Right renal cortex interstitium (tissue), 3 donors: ENCODE results near the gene ANTXR1. TPM values are rescaled to one million over a fixed set of nuclear protein-coding genes. Genes with fewer than 3 reads are reported as not detected.
A peak's percentile ranks its signal among the peaks of the same experiment; 100 is the strongest.

ENCODE experiments used
- DNase-seq, 3 donors: peaks; one replicate each; pipeline ENCODE4 v3.0.0-alpha.2; 2013; ENCODE audit warnings: low read depth in 3 of 3, low spot score in 2 of 3
- polyA plus RNA-seq, 3 donors: library from polyadenylated mRNA; unstranded; fragments of 120-200 nt; gene quantifications; one replicate each; pipeline ENCODE4 v1.2.1, GENCODE V29; 2013; ENCODE audit not compliant: insufficient read length in 3 of 3

The ANTXR1 gene
- polyA plus RNA-seq, 3 donors: 79.0 to 90.0 (median 86.1) TPM

DNA sequence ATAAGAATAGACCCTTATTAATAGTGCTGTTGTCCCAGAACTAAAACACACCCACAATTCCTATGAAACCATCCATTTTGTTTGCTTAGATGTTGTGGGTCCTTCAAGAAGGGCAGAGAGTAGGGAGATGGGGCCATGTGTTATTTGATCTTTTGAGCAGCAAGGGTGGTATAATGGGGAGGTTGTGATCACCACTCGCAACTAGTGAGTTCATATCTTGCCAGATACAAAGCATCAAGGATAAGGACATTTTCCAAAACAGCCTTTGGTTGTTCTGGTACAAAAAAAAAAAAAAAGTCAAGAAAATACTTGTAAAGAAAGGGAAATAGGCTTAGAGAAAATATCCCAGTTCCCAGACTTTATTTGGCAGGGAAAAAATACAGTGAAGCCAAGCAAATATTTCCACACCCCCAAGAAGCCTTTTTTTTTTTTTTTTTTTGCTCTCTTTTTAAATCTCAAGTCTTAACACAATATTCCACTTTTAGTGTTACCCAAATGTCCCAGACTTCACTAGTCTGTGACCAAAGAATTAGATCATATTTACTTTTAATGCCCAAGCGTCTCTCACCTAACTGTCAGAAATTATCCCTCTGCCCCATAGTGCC lies 54.1 kb downstream of the ANTXR1 start:
- no peak for DNase-seq

- DNase-seq: no peak
Measured at GRCh38 chr2:69067866-69068265, 54.9 kb downstream of the ANTXR1 start.

DNA sequence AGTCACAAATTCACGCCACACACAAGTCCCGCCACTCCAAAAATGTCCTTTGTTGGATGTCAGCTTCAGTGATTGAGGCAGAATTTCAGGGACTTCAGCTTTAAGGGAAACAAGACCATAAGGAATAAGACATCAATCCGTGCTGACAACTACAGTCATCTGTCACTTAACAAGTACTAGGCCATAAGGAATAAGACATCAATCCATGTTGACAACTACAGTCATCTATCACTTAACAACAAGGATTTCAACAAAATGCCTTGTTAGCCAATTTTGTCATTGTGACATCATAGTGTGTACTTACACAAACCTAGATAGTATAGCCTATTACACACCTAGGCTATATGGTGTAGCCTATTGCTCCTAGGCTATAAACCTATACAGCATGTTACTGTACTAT lies 58.0 kb downstream of the ANTXR1 start:
- DNase-seq: no peak

DNA sequence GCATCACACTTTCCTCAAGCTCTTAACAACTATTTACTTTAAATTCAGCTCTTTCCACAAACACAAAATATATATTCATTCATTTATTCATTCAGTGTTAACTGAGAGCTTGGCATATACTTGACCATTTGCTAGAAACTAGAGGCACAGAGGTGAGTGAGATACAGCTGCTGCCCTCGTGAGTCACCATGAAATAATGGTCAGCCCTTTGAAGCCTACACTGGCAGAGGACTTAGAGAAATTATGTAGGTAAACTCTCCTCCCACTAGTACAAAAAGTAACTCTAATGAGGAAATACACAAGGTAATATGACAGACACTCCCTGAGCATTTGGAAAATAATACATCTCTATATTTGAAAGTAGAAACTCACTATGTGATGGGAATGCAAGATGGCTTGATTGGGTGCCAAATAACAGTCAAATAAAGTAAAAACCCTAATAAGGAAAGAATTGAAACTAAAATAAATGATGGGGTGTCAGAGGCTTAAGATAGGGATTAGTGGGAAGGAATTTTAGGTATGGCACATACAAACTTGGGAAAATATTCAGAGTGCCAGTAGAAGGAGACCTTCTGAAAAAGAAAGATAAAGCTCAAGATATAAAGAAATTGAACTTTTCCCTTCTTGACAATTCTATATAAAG lies 61.1 kb downstream of the ANTXR1 start:
- DNase-seq: no peak

DNA sequence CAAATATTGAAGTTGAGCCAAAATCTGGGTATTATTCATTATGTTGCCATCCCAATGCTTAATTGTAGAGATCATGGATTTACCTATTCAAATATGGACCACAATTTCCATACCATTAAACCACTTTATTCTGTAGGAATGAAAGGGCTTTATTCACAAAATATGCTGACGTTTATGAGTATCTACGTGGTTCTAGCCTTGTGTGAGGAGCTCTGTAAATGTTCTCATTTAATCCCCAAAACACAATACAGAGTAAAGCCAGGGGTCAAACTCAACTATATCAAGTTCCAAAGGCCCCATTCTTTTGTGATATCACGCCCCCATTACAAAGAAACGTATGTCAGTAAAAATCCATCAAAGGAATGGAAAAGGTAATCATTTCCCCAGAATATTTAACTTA lies 61.9 kb downstream of the ANTXR1 start:
- DNase-seq: no peak

- no peak for DNase-seq
Measured at GRCh38 chr2:69075486-69075885, 62.5 kb downstream of the ANTXR1 start.

GRCh38 chr2:69076601-69077000 lies 63.6 kb downstream of the ANTXR1 start:
- DNase-seq: no peak

- DNase-seq: no peak
Measured at GRCh38 chr2:69077252-69077950, 64.4 kb downstream of the ANTXR1 start.

DNA sequence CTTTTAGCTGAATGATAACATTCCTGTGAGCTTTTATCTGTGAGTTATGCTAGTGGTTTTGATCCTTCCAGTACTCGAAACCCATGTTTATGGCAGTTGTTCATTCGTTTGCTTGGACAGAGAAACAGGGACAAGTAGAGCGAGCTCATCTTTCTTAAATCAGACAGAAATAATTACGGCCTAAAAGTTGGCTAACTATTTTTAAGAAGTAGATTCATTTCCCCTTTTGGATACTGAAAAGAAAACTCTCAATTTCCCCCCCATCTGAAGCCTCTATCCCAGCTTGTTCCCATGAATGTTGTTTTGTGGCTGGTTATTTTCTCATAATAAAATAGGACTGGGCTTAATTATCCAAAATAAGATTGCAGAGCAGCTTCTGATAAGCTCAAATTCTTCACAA lies 67.1 kb downstream of the ANTXR1 start:
- DNase-seq: no peak

GRCh38 chr2:69081001-69081580 lies 68.1 kb downstream of the ANTXR1 start:
- no peak for DNase-seq

DNA sequence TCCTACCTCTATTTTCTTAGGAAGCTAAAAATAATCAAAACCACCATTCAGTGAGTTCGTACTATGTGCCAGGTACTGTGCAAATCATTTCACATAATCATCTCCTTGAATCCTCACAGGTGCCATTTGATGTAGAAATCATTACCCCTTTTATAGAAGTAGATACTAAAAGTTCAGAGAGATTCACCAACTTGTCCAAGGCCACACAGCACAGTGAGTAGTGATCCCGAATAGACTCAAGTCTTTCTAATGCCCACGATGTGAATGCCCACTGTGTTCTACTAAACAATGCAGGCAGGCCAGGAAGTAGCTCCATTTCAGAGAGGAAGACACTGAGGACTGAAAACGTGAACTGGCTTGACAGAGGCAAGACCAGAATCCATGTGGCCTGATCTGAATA lies 68.8 kb downstream of the ANTXR1 start:
- DNase-seq: no peak

DNA sequence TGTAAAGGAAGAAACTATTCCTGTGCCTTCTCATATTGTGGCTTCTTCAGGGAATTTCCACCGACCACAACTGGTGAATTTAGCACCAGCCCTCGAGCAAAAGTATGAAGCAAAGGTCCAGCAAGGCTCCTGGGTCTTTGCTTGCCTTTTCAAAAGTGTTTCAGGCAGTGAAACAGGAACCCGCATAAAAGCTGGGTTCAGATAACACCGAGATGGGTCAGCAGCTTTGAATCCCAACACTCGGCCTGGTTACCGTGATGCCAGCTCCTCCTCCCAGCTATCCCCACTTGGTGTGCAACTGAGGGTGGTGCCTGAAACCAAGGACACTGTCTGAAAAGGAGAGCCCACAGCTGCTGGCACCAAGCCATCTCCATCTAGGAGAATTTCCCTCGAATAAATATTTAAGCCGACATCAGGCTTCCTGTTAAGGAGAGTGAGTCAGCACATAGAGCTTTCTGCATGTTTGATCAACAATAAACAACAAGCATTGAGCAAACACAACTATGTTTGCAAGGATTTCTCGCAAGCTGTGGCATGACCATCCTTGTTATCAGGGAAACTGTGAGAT lies 69.5 kb downstream of the ANTXR1 start:
- peak in 2 of 3 donors; percentile 7 to 15 for DNase-seq

- DNase-seq: no peak
Measured at GRCh38 chr2:69083235-69083748, 70.3 kb downstream of the ANTXR1 start.

DNA sequence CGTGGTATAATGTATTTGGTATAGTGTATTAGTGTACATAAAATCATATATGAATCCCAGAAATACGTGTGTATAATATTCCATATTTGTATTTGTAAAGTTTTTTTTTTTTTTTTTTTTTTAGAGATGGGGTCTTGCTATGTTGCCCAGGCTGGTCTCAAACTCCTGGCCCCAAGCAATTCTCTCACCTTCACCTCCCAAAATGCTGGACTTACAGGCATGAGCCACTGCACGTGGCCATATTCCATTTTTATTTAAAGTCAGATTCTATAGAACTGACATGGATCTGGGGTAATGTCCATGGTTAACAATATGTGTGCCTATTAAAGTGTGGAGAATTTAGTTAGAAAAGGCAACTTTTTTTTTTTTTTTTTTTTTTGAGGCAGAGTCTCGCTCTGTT lies 71.5 kb downstream of the ANTXR1 start:
- DNase-seq: no peak

DNA sequence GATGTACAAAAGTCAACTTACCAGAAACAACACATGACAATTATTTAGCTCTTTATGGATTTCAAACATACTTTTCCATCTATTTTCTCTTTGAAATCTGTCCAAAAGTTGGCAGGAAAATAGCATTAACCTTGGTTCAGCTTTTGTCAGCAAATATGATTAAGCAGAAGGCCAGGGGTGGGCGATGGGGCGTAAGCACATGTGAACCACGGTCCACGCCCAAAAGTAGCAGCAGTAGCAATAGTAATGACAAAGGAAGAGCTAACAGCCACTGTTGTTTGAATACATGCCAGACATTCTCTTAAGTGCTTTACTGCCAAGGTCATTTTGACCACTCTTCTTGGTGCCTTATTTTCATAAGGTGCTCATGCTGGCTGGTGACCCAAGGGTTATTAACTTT lies 73.5 kb downstream of the ANTXR1 start:
- DNase-seq: no peak

DNA sequence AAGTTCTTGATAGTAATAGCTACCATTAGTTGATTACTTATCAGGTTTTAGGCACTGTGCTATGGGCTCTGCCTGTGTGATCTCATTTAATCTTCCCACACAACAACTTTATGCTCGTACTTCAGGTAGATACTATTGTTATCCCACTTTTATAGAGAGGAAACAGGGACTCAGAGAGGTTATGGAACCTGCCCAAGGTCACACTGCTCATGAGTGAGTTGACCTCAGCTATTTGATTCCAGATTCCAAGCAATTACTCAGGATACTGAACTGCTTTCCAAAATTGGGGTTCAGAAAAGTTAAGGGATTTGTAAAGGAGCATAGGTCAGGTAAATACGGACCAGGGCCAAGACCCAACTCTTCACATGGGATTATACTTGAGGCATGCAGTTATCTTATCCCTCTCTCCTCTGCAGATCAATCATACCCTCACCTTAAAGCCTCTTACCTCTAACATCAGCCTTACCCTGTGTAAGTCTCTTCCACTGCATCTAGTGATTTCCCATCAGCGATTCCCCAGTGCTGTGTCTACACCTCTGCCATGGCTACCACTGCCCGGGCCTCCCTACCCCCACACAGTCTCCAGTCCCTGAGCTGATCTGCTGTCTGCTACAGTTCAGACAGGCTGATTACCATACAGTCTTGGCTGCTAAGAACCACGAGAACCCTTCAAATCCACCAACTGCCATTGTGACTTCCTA lies 74.4 kb downstream of the ANTXR1 start:
- no peak for DNase-seq

DNA sequence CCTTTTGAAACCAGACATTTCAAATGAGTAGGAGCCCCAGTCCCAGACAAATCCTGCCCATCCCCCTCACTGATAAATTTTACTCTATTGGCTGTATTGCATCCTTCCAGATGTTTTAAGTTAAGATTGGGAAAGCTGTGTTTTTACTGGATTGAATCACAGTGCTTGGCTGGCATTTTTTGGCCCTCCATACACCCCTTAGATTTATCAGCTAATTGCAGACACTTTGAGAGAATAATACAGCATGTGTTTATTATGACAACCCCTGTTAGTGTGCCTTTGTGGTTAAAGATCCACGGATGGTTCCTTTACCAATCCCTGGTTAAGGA lies 74.9 kb downstream of the ANTXR1 start:
- DNase-seq: no peak

DNA sequence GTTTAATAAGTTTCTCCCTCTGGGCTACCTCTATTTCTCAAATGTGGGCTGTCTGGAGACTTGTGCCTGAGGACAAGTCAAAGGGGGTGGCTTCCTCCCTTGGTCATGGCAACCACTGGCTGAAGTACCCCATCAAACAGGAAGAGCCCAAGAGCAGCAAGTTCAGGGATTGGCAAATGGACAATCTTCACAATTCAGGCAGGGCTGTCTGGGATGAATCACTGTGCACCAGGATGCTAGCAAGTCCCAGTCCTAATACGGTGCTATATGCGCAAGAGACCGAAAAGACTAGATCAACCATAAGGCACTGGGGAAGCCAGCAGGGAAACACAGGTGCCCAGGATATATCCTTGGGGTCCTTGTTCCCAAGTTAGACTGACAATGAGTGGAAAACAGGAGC lies 75.5 kb downstream of the ANTXR1 start:
- no peak for DNase-seq

GRCh38 chr2:69089266-69089665 lies 76.3 kb downstream of the ANTXR1 start:
- no peak for DNase-seq

- no peak for DNase-seq
Measured at GRCh38 chr2:69089998-69090397, 77.0 kb downstream of the ANTXR1 start.

GRCh38 chr2:69090820-69091219 lies 77.8 kb downstream of the ANTXR1 start:
- DNase-seq: no peak
